Measurements from ENCODE around the gene VPS13C.

Gene VPS13C

DNA sequence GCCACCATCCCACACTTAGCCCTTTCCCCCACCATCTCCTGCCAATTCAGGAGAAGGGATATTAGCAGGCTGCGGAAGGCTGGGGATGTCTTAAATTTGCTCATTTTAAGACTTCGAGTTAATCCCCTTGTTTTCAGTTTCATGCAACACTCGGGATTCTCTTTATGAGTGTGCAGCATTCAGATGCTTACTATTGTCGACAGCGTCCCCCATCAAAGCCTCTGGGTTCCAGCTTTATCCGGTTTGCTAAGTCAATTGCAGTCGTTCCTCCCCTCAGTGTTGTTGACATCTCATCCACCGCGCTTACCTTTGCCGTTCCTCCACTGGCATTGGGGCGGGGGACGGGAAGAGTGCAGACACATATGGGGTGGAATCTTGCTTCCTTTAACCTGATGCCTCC, 220.2 kb downstream of the VPS13C start:
- no peak for DNase-seq

DNA sequence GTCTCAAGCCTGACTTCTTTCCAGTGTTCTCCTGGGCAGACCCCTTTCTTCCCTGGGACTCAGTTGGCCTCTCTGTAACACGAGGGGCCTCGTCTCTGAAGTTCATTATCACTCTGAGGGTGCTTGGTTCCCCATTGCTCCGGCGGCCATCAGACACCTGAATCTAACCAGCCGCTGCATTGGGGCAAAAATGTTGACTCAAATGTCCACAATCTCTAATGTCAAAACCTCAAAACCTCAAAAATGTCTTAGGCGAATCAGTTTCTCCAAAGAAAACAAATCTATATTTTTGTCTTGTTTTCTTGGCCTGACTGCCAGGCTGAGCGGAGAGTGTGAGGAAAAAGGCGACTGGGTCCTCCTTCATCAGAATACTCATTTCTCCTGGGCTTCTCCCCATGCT, 220.7 kb downstream of the VPS13C start:
- no peak for DNase-seq

DNA sequence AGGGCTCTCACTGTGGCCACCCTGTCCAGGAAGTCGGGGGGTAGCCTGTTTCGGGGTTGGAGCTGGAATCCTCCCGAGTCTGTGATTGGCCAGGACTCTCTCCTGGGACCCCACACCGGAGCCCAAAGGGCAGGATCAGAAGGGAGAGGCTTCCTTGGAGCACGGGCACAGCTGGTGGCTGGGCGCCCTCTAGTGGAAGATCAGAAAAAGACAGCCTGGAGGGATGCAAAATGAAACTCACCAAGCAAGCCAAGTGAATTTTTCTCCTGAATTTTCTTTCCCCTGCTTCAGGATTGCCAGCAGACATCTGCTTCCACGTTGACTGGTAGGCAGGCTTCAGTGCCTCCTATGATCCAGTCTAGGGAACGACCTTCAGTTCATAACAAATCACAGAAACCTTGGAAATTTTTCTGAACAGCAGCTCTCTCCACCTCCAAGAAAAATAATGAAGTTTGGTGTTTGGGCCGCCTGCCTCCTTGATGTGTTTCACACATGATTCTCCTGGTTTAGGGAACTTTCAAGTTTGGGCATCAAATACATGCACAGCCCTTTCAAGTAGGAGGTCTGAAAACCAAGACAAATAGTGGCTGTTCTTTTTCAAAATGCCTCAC, 224.6 kb downstream of the VPS13C start:
- peak; percentile 65 for DNase-seq

DNA sequence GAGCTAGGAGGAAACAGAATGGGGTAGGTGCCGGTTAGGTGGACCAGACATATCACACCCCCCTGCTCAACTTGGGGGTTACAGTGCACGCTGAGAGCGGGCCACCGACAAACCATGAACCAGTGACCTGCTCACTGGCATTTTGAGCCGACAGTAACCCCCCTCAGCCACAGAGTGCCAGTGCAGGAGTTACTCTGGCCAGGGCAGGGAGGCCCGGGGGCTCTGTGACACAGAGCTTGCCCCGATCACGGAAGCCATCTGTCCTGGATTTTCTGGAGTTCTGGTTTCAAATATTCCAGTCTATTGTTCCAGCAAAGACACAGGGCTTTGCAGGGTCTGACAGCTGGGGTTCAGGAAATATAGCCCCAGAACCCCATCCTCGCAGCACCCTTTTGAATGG, 225.2 kb downstream of the VPS13C start:
- no peak for DNase-seq

DNA sequence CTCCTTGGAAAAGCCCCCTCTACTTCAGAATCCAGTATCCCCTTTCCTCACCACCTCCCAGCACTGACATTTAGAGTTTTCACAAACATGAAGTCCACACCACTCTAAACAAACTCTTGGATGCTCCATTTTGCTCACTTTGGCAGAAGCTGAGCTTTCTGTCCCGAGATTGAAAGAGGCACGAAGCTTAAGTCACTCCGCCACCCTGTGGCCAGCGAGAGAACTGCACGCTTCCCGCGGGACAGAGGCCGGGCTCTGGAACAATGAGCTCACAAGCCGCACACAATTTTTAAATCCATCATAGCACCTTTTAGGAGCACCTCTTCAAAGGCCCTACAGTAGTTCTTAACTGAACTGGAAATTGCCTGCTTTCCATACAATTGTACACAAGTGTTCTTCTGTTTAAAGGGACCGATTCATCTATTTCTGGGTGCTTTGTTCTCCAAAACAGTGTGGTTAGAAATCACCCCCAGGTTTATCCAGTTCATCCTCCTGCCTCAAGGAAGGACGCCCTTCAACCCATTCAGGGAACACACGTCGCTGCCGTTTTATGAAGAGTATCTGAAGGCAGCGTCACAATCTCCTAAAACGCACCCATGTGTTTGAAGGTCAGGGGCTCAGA, 226.1 kb downstream of the VPS13C start:
- DNase-seq = peak; percentile 64

DNA sequence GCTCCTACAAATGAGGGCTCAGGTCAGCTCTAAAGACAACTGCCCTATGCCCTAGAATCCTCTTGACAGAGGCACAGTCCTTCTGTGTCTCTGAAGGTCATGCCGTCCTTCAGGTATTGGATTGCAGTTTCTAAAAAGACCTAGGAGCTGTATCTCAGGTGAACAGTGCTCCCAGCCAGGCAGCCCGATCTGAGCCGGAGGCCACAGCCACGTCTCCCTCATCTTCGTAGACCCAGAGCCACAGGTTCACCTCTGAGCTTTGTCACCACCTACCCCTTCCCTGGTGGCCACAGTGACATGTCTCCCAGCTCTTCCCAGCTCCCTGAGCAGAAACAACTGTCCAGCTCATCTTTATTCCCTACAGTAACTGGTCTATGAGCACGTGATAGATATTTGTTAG, 228.0 kb downstream of the VPS13C start:
- no peak for DNase-seq

DNA sequence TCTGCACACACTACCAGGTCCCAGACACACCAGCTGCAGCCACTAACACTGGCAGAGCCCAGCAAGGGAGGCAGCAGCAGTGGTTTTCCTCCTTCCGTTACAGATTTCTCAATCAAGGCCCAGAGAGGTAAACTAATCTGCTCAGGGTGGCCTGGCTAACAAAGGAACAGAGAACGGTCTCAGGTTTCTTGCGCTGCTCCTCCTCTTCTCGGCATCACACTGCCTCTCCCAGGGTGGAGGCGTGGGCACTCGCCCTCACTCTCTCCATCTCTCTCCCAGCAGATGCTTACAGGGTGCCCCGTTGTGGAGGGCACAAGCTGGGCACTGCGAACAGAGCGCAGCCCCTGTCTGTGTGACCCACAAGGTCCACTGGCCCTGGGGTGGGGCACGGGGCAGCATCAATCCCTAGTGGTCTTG, 228.7 kb downstream of the VPS13C start:
- DNase-seq = no peak

DNA sequence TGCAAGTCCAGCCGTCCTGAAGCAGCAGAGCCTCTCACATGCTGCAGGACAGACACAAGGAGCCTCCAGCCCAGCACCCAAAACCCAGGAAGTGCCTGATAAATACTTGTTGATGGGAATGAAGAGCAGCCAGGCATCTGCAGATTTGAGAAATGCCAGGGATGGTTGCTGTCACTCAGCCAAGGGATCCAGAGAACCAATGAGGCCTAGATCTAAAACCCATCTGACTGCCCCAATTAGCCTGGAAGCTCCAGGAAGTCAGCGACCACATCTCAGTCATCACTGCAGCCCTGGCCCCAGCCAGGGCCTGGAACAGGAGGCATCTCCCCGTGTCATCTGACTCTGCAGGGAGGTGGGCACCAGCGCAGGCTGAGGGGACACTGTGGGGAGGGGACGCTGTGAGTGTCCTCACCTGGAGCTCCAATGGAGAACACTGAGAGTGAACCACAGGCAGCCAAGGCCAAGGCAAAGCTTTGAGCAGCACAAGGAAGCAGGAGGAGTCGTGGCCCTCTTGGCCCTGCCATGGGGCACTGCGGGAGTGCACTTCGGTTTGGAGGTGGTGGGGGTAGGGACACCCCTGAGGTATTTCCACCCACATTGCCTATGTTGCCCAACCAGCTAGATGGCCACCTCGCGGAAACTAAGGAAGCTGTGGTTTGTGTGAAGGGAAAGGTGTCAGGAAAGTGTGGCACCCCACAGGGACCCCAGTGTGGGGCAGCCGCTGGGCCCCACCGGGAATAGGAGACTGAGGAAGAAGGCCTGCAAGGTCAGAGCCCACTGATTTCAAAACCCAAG, 229.5 kb downstream of the VPS13C start:
- no peak for DNase-seq

DNA sequence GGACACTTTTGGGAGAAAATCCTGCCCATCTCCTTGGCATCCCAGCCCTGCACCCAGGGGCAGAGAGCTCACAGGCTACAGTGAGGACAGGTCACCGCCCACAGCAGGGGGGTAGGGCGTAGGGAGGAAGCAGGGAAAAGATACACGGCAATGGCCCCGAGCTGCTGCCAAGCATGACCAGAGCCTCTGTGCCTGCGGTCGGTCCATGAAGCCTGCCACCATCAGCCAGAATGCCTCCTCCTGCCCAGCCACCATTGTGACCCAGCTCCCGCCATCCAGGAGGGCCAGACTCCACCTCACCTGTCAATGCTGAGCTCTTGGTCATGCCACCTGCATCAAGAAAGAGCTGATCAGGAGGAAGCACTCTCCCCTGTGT, 230.7 kb downstream of the VPS13C start:
- DNase-seq = no peak

DNA sequence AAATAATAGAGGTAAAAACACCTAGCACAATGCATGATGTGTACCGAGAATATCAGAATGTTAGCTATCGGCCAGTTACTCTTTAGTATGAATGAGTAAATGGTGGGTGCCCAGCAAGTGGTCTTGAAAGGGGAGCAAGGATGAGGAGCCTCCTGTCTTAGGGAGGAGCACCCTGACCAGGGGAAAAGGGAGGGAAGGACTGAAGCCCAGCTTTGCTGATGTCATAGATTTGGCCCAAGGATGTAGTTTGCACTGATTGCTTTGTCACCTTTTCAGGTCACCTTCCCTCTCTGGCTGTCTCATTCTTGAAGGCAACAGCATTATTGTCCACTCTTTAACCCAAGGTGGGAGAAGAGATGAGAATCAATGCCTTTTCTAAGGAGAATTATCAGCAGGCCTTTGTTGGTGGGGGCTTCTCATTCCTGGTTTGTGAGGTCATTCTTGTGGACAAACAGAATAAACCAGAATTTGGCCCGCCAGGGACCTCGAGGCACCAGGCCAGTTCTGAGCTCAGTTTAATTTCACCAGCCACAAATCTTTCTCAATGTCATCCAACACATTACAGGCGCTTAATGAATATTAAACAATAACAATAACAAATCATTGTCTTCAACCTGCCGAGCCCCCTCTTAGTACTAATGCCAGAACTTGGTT, 231.3 kb downstream of the VPS13C start:
- no peak for DNase-seq

DNA sequence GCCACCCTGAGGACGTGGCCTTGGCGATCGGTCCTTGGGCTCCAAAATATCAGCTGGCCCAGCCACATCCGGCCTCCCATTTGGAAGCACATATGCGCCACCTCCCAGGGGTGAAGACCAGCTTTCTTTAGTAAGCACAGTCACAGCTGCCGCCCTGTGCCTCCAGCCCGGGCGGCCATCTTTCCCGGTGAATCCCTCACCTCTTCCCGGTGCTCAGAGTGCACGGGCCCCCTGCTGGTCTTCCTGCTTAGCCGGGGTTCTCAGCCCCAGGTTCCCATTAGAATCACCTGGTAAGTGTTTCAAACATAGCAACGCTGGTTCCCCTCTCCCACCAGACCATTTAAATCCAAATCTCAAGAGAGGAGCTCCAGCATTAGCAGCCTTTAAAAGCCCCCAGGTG, 232.2 kb downstream of the VPS13C start:
- no peak for DNase-seq

DNA sequence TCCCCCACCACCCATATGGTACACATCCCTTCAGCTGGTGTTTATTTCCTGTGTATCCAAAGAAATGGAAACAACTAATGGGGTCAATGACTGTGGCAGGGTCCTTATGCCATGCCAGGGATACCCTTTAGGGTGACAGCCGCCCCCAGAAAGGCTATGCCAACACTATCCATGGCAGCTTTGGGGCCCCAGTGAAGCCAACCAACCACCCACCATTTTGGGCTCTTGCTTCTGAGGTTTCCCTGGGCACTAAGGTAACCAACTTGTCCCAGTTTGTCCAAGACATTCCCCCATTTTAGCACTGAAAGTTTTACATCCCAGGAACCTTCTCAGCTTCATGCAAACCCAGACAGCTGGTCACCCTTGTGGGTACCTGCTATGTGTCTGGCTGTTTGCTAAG, 233.1 kb downstream of the VPS13C start:
- DNase-seq = no peak

DNA sequence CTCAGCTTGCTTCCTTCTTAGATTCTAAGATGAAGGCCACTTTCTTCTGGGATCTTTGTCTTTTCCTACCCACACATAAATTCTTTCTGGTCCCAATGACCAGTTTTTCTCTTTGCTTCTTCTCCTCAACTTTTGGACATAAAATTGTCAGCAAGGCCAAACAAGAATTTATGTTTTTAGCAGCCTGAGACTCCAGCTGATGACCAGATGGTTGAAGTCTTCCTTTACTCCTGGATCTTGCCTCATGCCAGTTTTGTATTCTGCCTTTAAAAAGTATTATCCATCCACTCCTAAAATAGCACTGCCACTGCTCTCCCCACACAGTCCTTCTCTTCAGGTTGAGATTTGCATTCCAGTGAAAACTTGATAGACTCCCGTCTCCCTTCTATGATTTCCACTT, 236.0 kb downstream of the VPS13C start:
- DNase-seq = no peak

DNA sequence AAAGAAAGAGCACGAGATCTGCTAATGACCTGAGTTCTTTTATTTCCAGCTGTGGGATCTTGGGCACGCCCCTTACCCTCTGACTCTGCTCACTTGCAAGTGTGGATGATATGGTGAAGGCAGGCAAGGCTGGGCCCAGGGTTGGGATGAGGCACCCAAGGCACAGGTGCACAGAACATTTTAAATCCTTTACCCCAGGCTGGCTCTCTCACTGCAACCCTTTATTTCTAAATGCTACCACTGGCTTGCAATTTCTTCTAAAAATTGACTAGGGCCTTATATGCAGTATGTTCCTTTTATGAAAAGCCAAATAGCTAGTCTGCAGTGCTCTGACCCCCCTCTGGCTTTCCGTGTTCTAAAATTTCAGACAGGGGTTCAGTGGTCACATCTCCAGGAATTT, 237.7 kb downstream of the VPS13C start:
- no peak for DNase-seq

DNA sequence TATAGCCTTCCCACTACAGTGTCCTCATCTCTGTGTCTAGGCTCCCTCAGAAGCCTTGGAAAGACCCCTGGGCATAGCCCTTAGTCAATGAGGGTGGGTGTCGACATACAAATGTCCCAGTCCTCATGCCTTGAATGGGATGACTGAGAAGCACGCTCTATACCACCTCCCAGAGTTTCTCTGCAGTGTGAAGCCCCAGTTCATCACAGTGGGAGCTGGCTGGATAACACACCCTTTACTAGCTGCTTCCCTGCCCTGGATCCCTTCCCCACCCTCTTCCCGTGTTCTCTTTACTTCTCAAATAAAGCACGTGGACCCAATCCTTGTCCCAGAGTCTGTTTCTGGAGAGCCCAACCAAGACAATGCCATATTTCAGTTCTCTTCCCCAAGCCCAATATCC, 239.3 kb downstream of the VPS13C start:
- no peak for DNase-seq

DNA sequence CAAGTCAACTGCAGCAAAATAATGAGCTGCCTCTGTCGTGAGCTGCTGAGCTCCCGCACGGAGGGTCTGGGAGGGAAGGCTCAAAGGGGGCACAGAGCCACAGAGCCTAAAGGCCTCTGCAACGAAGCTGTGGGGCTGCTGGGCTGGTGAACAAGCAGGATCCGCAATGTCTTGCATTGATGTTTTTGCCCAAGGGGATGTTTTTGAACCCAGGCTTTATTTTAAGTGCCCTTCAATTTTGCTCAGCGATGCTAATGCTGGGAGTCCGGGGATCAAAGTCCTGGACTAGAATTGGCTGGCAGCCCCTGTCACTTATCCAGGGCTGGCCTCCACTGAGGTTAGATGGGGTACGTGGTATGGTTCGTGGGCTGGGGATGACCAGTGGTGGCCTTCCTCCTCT, 240.0 kb downstream of the VPS13C start:
- no peak for DNase-seq

DNA sequence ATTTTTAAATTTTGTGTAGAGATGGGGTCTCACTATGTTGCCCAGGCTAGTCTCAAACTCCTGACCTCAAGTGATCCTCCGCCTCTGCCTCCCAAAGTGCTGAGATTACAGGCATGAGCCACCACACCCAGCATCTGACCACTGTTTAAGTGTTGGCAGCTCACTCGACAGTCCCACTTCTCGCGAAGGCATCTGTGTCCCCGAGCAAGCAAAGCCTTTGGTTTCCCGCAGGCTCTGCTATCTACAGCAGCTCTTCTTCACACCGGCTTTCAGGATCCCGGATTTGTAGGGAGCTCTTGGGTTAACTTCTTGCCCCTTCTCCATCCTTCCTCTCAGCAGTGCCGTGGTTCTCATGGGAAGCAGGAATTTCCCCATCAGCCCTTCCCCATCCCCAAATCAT, 240.9 kb downstream of the VPS13C start:
- DNase-seq = no peak

DNA sequence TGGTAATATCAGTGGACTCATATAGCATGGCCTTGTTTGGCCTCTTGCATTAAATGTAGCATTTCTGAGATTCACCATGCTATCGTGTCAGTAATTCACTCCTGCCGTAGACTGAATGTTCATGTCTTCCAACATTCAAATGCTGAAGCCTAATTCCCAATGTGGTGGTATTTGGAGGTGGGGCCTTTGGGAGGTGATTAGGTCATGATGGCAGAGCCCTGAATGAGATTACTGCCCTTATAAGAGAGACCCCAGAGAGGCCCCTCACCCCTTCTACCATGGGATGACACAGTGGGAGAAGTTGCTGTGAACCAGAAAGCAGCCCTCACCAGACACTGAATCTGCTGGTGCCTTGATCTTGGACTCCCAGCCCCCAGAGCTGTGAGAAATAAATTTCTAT, 241.4 kb downstream of the VPS13C start:
- DNase-seq = no peak

DNA sequence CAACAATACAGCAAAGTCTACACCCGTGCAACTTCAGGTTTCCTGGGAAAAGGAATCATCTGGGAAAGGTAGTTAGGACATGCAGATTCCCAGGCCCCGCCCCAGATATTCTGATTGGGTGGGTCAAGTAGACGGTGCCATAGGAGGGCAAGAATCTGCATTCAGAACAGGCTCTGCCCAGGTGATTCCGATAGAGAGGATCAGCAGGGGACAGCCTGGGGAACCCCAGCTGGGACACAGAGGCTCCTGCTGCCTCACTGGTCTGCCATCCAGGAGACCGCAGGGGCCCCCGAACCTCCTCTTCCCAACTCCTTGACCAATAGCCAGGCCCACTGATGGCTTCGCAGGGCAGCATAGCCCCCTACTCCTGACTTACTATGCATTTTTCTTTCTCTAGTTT, 243.4 kb downstream of the VPS13C start:
- DNase-seq = no peak

DNA sequence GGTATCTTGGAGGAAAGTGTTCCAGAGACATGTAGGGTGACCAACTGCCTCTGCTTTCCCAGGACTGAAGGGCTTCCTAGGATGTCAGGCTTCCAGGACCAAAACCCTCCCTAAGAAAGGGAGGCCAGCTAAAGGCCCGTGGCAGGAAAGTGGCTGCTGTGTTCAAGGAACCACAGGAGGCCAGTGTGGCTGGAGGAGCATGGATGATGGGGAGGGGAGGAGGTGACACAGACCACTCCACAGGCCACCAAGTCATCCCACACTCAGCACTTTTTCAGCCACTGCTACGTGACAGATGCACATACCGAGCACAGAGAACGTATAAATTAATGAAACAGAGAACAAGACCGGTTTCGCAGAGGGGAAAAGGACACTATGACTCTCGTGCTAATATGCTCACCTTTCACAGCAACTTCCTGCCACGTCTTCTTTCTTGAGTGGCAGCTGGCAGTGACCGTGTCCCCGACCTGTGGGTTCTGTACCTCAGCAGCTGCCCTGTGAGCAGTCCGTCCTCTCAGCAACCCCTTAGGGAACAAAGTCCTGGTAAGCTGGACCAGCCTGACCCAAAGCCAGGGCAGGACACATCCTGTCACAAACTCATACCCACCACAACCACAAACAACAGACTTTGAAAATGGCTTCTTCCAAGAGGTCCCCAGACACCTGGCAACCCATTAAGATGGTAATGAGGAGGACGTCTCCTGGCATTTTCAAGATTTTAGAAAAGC, 244.7 kb downstream of the VPS13C start:
- DNase-seq = no peak

DNA sequence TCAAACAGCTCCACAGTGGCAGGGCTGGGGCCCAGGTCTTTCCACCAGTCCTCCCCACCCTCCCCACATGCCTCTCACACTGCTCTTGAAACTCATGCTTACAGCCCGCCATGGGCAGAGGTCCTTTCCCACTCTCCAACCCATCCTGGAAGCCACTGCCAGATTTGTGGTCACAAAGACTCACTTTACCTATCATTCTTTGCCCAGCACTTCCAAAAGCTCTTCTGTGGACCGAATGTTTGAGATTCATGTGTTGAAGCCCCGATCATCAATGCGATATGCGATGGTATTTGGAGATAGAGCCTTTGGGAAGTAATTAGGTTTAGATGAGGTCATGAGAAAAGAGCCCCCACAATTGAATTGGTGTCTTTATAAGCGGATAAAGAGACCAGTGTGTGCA, 247.8 kb downstream of the VPS13C start:
- DNase-seq = no peak

DNA sequence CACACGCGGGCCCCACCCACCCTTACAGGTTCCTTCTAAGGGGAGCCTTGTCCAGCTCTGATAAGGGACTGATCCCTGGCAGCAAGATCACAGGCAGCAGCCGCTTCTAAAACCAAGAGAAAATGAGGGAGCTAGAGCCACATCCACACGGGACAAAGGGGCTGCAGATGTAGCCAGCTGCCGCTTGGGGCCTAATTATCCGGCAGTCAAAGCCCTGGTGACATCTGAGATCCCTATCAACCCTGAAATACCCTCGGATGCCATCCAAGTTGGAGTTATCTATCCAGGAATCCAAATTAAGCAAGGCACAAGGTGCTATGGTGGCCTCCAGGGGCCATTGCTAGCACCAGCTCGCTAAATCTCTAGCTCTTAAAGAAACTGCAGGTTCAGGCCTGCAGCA, 248.3 kb downstream of the VPS13C start:
- no peak for DNase-seq

DNA sequence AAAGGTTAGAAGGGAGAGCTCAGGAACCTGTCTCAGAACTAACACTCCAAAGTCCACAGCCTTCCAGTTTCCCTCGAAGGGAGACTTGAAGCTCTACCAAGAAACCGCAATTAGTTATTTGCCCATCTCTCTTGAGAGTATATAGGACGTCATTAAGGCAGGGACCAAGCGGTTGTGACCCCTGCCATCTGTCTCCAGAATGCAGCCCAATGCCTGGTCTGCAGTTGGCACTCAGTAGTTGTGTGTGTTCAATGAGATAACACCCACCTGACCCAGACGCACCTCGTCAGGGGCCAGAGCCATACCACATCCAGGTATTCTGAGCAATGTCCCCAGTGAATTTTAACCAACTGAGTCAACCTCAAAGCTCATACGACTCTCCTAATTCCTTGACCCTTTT, 251.0 kb downstream of the VPS13C start:
- DNase-seq = no peak

Data from NCI-H1105 treated with DMSO at 0.1 percent for 48 hours (cell line).